Pancreas (tissue), 10 donors: ENCODE measurements around the gene KAT5. TPM values are rescaled to one million over a fixed set of nuclear protein-coding genes. Genes with fewer than 3 reads are reported as not detected.
"Not testable (repeated sequence)": the region's sequence is repeated elsewhere in the genome, so short reads cannot be mapped to it uniquely, and the experiment has no call there.

Source experiments
- ATAC-seq, 4 donors: fragments of 200-7000 bp; cut with Tn5 transposase; one replicate each; pipeline versions ENCODE4 v1.8.0 to v1.9.1; 2020; ENCODE audit warnings: mild to moderate bottlenecking in 4 of 4, moderate library complexity in 4 of 4
- DNase-seq, 6 donors: peaks; one replicate each; pipeline ENCODE4 v3.0.0-alpha.2; 2020
- FAIRE-seq: peaks from 2 replicates; lab custom pipeline; 2012; peaks lifted over from hg19 to GRCh38; lab: Jason Lieb, UNC
- H3K27ac ChIP-seq, 4 donors: fragments of 200-600 bp; sonication (generic); 1 replicate in 3 of 4; 2 replicates in 1 of 4; pipeline versions ENCODE4 v1.5.0 to v1.8.0; 2020
- H3K27me3 ChIP-seq, 4 donors: fragments of 200-600 bp; one replicate each; pipeline ENCODE4 v1.8.0; 2021
- H3K36me3 ChIP-seq, 3 donors: fragments of 200-600 bp; sonication (generic) in 1 of 3; one replicate each; pipeline versions ENCODE4 v1.5.0 to v1.8.0; 2020 to 2021
- H3K4me1 ChIP-seq, 3 donors: fragments of 200-600 bp; one replicate each; pipeline ENCODE4 v1.8.0; 2021
- H3K4me3 ChIP-seq, 4 donors: fragments of 200-600 bp; sonication (generic) in 2 of 4; one replicate each; pipeline versions ENCODE4 v1.5.0 to v1.8.0; 2020 to 2021
- H3K9me3 ChIP-seq, 4 donors: fragments of 200-600 bp; one replicate each; pipeline ENCODE4 v1.8.0; 2021
- WGBS, 2 donors: extraction: QIAGEN DNeasy Blood & Tissue Kit; methylation state at CpG; one replicate each; pipeline ENCODE4 v1.1.7; 2013; 5-methylcytosine and 5-hydroxymethylcytosine counted together
- intact Hi-C, 3 donors: fragments of 100-400 bp; cut with DNase I; formaldehyde crosslinking; loops; one replicate each; pipeline versions ENCODE4 v1.11.1 to v1.14.2; 2022
- polyA plus RNA-seq, 2 donors: library from polyadenylated mRNA; stranded (reverse); fragments of 200-250 nt; gene quantifications; one replicate each; pipeline ENCODE4 v1.2.3, GENCODE V29; 2013
- total RNA-seq, 6 donors: library from RNA; stranded (reverse); fragmentation: NEBNext Ultra II Directional in 4 of 6; extraction: Animal tissue kit (Norgen Biotek cat#: 25700) in 4 of 6; gene quantifications; one replicate each; pipeline versions ENCODE4 v1.2.1 to v1.2.4, GENCODE V29; 2021 to 2023
- TF ChIP-seq, protein P1 (sequence below), 4 donors: fragments of 200-600 bp; sonication (generic) in 3 of 4; IDR thresholded peaks; one replicate each; pipeline versions ENCODE4 v1.5.0 to v1.8.0; 2021; ENCODE audit warnings: antibody characterized with exemption in 4 of 4
- donor health status: healthy with polysubstance abuse.
- donor health status: DM: no; HTN: no; CAD: no; lungs with moderate emphysema.
- donor health status: DM: no; HTN: no; CAD: no.
- donor health status: control.
- donor health status: control.
- donor health status: Bipolar disorder and iron deficiency.
- donor health status: DM: yes; HTN: yes; CAD: no.
- donor health status: DM: no; HTN: no; CAD: no.
- donor health status: DM: no; HTN: no; CAD: no.
- donor health status: DM: yes; HTN: yes; CAD: no.

The KAT5 gene
- total and polyA plus RNA-seq, 8 donors, result 26.5 to 99.6 (median 35.7) TPM

DNA sequence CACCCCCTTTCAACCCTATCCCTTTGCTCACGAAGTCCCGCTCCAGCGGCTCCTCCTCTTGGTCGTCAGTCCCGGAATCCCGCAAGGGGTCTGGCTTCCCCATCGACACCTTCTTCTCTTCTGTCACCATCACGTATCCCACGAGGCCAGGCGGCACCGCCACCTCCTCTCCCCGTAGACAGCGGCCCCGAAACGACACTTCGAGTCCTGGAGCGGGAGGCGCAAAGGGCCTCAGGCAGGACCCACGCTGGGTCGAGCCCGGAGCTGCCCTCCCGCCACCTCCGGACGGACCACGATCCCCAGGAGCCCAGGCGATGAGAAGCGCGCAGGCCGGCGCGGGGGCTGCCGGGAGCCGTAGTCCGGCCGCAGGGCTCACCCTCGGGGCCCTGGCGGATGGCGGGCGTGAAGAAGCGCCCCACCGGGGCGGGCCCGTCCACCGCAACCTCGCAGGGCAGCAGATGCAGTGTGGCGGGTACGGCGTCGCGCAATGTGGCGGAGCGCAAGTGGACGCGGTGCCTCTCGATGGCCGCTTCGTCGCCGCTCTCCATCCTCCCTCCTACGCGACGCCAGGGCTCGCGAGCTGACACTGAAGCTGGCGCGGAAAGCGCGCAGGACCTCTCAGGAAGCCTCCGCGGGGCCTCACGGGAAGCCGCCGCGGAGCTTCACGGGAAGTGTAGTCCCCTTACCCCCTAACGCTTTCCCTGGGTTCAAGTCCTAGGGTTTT lies 8.3 kb downstream of the KAT5 start, which contains the start of gene RNASEH2C:
TSS of gene RNASEH2C (minus strand) at position 588 of the 724 bp plus-strand sequence. CDS start at position 548, 40 bp downstream.
- Histone ChIP-seq H3K4me1 (peaks cover 0 to 17% (median 11%) of the 10 kb centered on the region in 3 donors), H3K9me3 (no peaks in the 10 kb centered on the region), H3K27me3 (no peaks in the 10 kb centered on the region), H3K4me3 (peak within 1 kb of the TSS; percentile 48 to 91 (median 58)), H3K27ac (peak within 1 kb of the TSS; percentile 60 to 86 (median 74)), H3K36me3 (peaks cover 3 to 39% (median 21%) of the 10 kb centered on the region in 3 donors)
- FAIRE-seq (no peak), ATAC-seq (peak; percentile 90 to 97 (median 94)), DNase-seq (peak; percentile 75 to 92 (median 82))
- TF ChIP-seq, protein P1, sequence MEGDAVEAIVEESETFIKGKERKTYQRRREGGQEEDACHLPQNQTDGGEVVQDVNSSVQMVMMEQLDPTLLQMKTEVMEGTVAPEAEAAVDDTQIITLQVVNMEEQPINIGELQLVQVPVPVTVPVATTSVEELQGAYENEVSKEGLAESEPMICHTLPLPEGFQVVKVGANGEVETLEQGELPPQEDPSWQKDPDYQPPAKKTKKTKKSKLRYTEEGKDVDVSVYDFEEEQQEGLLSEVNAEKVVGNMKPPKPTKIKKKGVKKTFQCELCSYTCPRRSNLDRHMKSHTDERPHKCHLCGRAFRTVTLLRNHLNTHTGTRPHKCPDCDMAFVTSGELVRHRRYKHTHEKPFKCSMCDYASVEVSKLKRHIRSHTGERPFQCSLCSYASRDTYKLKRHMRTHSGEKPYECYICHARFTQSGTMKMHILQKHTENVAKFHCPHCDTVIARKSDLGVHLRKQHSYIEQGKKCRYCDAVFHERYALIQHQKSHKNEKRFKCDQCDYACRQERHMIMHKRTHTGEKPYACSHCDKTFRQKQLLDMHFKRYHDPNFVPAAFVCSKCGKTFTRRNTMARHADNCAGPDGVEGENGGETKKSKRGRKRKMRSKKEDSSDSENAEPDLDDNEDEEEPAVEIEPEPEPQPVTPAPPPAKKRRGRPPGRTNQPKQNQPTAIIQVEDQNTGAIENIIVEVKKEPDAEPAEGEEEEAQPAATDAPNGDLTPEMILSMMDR (IDR thresholded peaks at IDR 0.05), result no peak
- intact Hi-C loops, result no loop called here
- WGBS, 2 donors, result 0 to 1% methylated on average over 58 to 76 of the region's 76 CpGs

GRCh38 chr11:65722261-65722660 lies 10.2 kb downstream of the KAT5 start:
- WGBS, 2 donors, result 76 to 84% methylated on average over 1 of the region's 1 CpG
- no peaks in the 10 kb centered on the region for H3K9me3 ChIP-seq
- H3K36me3 ChIP-seq, result peaks cover 0 to 21% (median 14%) of the 10 kb centered on the region in 3 donors
- H3K4me3 ChIP-seq, result no peak overlapping the region
- H3K27ac ChIP-seq, result no peak overlapping the region
- ATAC-seq, result no peak
- intact Hi-C loops, result no loop called here
- no peak for FAIRE-seq
- peaks cover 0 to 17% (median 11%) of the 10 kb centered on the region in 3 donors for H3K4me1 ChIP-seq
- TF ChIP-seq, protein P1 (IDR thresholded peaks at IDR 0.05), result no peak
- DNase-seq, result no peak
- no peaks in the 10 kb centered on the region for H3K27me3 ChIP-seq

- H3K4me1 ChIP-seq, result no peaks in the 10 kb centered on the region
- FAIRE-seq, result no peak
- DNase-seq, result no peak
- no peaks in the 10 kb centered on the region for H3K9me3 ChIP-seq
- TF ChIP-seq, protein P1 (IDR thresholded peaks at IDR 0.05), result no peak
- 53 to 64% methylated on average over 6 of the region's 6 CpGs for WGBS, 2 donors
- intact Hi-C loops, result no loop called here
- H3K4me3 ChIP-seq, result no peak overlapping the region
- H3K36me3 ChIP-seq, result no peaks in the 10 kb centered on the region
- H3K27ac ChIP-seq, result no peak overlapping the region
- H3K27me3 ChIP-seq, result no peaks in the 10 kb centered on the region
- peak in 3 of 4 donors; percentile 11 to 47 (median 22) for ATAC-seq
Observed at GRCh38 chr11:65726660-65727059, 14.6 kb downstream of the KAT5 start.

GRCh38 chr11:65727865-65728264 lies 15.8 kb downstream of the KAT5 start:
- FAIRE-seq, result no peak
- intact Hi-C loops, result no loop called here
- TF ChIP-seq, protein P1 (IDR thresholded peaks at IDR 0.05), result no peak
- Histone ChIP-seq H3K9me3 (no peaks in the 10 kb centered on the region), H3K4me3 (no peak overlapping the region), H3K27me3 (no peaks in the 10 kb centered on the region), H3K36me3 (no peaks in the 10 kb centered on the region), H3K27ac (no peak overlapping the region), H3K4me1 (no peaks in the 10 kb centered on the region)
- no peak for DNase-seq
- WGBS, 2 donors, result 85 to 86% methylated on average over 13 to 15 of the region's 15 CpGs
- no peak for ATAC-seq

- 56 to 63% methylated on average over 5 of the region's 5 CpGs for WGBS, 2 donors
- DNase-seq (no peak), FAIRE-seq (no peak), ATAC-seq (no peak)
- H3K4me1 ChIP-seq, result no peaks in the 10 kb centered on the region
- H3K4me3 ChIP-seq, result no peak overlapping the region
- H3K27ac ChIP-seq, result no peak overlapping the region
- no peaks in the 10 kb centered on the region for H3K27me3 ChIP-seq
- intact Hi-C loops, result no loop called here
- H3K9me3 ChIP-seq, result no peaks in the 10 kb centered on the region
- no peaks in the 10 kb centered on the region for H3K36me3 ChIP-seq
- TF ChIP-seq, protein P1 (IDR thresholded peaks at IDR 0.05), result no peak
Observed at GRCh38 chr11:65730461-65730860, 18.4 kb downstream of the KAT5 start.

GRCh38 chr11:65735111-65735510 lies 23.1 kb downstream of the KAT5 start:
- H3K36me3 ChIP-seq, intact Hi-C loops: not testable (repeated sequence)
- WGBS, 2 donors, result 73 to 76% methylated on average over 4 of the region's 4 CpGs

More at GRCh38 chr11:65735111-65735510, 23.1 kb downstream of the KAT5 start:
- not testable (repeated sequence) for ATAC-seq, DNase-seq, H3K4me3 ChIP-seq, H3K27me3 ChIP-seq, FAIRE-seq, H3K4me1 ChIP-seq, H3K27ac ChIP-seq, H3K9me3 ChIP-seq
